Hematopoietic multipotent progenitor cell treated with erythropoietin and hydrocortisone succinate and interleukin-3 and kit ligand, for 6 days (in vitro differentiated cells): ENCODE measurements around the gene RNF141.
A peak's percentile ranks its signal among the peaks of the same experiment; 100 is the strongest.

Source experiments
- DNase-seq: peaks from one replicate; pipeline ENCODE4 v3.0.0-alpha.2; 2015

RNF141 gene

DNA sequence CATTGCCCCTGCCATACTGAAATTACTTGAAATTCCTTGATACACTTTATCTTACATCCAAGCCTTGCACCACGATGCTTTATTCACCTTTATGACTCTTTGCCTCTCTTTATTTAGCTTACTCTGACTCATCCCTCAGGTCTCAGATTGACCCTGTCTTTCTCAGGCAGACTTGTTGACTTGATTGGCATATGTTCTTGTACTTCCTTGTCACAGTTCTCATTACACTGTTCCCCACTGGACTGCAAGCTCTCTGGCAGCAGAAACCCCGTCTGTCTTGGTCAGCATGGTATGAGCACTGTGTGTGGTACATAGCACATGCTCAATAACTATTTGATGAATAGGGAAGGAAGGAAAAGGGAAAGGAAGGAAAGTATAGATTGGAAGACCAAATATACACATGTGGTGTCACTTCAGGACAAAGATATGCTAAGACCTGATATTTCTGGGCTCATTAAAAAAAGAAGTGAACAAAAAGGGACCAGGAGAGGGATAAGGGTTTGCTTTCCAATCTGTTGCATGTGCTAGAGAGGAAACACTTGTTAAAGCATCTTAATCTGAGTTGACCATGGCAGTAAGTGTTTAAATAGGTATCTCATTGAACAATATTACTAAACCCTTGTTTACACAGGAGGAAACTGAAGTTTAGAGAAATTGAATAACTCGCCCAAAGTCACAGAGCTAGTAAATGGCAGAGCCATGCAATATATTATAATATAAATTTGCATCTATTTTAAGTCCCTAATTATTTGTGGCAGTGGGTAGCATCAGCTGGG lies 20.2 kb upstream of the RNF141 start:
- no peak for DNase-seq

DNA sequence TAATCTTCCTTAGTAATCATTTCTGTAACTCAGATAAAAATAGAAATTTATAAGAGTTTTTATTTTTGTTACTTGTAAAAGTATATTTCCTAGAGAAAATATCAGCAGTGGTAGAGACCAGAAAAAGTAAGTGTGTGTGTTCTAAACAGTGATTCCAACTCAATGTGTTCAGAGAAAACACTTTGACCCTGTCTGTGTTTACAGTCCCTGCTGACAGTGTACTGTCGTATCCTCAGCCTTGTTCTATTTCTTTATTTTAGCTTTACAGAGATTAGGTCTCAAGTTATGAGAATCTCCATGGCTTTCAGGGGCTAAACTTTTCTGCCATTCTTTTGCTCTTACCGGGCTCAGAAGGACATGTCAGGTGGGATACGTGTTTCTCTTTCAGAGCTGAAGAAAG lies 17.3 kb upstream of the RNF141 start:
- no peak for DNase-seq

DNA sequence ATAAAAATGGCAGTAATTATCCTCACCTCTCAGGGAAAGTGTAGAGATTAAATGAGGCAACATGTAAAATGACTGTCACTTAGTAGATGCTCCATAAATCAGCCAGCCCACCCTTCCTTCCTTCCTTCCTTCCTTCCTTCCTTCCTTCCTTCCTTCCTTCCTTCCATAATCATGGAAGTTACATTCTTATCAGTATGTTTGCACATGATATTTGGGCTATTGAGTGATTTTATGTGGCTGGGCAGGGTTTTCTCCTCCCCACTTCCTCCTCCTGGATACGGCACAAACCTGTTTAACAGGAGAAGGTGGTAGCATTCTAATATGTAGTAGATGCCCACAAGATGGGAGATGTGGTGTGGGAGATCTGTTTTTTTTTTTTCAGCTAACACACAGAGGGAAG lies 15.6 kb upstream of the RNF141 start:
- no peak for DNase-seq

DNA sequence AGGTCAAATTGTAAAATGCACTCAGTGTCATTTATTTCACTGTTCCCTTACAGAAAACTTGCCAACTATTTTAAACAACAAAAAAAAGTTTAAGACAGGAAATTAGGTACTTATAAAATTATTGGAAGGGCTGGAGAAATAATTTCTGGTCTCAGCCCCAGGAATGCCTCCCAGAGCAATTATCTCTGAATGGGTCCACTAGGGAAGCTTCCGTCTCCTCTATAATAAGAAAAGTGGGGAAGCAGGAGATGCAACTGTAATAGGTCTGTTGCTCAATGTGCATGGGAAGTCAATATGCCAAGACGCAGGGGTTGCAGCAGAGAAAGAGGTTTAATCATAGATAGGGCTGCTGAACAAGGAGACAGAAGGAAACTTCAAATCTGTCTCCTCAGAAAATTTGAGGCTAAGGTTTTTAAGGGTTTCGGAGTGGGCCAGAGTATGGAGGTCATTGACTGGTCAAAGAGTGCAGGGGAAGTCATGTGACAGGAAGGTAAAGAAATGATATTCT lies 10.9 kb upstream of the RNF141 start:
- no peak for DNase-seq

DNA sequence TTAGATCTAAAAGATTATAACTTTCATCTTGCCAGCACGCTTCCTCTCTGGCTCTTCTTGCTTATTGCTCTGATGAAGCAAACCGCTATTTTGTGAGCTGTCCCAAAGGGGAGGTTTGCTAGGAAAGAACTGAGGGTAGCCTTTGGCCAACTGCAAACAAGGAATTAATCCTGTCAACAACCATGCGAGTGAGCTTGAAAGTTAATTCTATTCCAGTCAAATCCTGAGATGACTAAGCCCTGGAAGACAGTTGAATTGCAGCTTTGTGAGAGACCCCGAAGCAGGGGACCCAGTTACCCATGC lies 10.3 kb upstream of the RNF141 start:
- no peak for DNase-seq

DNA sequence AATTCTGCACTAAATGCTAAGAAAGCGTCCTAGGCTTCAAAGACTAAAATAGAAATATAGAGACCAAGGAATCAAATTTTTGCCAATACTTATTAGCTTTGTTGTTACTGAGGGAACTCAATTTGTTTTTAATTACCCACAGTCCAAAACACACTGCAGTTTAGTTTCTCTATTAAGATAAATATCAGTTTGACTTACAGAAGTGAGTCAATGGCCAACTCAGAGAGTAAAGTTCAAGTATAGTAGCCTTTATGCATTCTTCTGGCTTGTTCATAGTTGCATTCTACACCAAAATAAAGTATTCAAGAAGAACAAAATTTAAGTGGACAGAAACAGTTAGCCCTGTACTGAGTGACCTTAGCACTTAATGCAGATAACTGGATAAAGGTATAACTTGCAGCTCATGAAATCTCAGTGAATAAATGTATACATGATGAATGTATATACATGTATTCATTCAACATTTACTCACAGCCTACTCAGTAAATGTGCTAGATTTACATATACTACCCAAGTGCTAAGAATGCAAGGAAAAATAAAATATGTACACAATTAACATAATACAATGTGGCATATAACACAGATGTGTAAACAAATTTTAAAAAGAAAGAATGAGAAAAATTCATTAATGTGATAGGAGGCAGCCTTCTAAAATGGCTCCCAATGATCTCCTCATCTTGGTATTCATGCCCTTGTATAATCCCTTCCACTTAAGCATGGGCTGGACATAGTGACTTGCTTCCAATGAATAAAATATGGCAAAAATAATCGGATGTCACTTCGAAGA lies 9.7 kb upstream of the RNF141 start:
- no peak for DNase-seq

DNA sequence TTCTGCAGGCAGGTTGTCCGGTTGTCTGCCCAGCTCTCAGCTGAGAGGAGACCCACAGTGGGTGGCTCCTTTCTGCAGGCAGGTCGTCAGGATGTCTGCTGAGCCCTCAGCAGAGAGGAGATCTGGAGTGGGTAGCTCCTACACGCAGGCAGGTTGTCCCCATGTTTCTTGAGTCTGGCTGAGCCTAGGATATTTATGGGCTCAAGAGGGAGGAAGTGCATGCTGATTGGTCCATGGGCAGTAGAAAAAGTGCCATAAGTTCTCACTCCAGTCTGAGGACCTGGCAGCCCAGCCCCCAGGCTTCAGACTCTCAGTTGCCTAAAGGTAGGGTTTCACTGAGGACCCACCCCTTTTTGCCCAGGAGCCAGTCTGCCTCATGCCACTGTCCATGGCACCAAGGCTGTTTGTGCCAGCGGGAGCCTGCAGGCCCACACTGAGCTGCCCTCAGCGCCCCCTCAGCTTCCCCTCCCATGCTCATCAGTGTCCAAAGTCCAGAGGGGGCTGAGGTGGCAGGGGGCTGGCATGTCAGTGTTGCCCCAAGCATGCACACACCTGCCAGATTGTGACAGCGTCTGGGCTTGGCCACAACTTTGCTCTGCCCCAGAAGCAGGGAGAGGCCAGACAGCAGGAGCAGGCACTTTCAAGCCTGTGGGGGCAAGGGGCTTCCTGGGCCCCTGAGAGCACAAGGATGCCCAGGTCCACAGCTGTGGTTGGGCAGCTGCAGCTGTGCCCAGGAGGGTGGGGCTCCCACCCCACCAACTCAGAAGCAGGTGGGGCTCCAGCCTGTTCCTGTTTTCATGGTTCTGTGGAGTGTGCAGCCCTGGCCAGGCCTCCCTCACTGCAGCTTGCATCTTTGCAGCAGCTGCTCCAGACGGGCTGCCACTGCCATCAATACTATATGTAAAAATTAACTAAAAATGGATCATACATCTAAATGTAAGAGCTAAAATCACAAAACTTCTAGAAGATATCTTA lies 3.8 kb upstream of the RNF141 start:
- DNase-seq = peak; percentile 29

DNA sequence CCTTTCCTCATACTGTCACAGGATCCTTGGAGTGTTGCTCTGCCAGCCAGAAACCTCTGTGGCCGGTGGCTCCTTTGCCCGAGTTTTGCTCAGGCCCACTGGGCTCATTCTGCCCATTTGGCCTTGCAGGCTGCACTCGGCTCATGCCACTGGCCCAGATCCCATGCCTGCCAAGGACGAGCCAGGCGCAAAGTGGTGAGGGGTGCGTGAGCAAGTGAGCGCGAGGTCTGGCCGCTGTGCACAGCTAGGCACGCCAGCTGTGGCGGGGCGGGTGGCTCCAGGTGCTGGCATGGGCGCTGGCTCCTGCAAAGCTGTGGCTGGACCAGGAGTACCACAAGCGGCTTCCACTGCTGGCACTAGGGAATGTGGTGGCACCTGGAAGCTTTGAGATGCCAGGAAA lies 2.8 kb upstream of the RNF141 start:
- no peak for DNase-seq

DNA sequence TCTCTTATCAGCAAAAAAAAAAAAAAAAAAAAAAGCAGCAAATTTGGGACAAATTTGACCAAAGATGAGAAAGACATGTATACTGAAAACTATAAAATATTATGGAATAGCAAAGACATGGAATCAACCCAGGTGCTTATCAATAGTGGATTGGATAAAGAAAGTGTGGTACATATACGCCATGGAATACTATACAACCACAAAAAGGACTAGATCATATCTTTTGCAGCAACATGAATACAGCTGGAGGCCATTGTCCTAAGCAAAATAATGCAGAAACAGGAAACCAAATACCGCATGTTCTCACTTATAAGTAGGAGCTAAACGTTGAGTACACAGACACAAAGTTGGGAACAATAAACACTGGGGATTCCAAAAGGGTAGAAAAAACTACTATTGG lies 1.8 kb upstream of the RNF141 start:
- DNase-seq = no peak

DNA sequence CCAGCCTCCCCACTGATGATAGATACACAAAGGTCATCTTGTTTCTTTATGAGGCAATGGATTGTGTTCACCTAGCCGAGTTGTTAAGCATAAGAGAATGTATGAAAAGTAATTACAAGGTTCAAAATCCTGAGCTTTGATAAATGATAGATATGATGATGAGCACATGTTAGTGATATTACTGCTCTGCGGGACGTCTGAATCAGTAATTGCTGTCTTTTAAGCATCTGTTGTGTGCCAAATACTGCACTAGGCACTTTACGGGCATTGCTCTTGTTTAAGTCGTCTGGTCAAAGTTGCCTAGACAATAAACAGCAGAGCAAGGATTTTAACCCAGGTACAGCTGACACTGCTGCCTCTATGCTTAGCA lies 559 bp upstream of the RNF141 start:
- DNase-seq = no peak

DNA sequence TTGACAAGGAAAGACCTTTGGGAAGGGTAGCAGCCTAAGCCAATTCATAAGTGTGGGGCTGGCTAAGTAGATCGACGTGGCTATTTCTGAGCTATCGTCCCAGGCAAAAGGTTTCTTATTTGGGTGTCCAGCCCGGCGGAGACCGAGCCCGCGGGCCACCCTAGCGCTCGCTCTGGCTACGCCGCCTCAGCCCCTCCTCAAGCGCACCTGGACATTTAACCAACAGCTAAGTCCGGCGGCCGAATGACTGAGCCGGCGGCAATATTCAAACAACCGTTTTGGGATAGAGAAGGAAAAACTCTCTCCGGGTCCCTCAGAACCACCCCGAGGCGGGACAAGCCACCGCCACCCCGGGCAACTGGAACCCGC lies 457 bp downstream of the RNF141 start:
- DNase-seq = peak; percentile 36

DNA sequence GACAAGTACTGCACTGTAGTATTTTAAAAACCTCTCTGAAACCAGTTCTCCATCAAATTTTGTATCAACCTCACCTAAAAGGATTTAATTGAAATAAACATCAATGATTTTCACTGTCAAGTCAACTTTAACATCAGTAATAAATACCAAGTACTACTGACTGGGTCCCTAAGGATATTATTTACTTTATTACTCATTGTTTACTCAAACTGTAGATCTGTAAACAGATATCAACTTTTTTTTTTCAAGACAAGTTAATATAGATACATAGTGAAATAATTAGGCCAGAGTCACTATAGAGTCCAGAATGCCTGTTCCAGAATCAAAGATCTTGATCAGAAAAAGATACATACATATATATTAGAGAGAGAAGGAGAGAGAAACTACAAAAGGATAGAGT lies 1.6 kb downstream of the RNF141 start:
- no peak for DNase-seq

DNA sequence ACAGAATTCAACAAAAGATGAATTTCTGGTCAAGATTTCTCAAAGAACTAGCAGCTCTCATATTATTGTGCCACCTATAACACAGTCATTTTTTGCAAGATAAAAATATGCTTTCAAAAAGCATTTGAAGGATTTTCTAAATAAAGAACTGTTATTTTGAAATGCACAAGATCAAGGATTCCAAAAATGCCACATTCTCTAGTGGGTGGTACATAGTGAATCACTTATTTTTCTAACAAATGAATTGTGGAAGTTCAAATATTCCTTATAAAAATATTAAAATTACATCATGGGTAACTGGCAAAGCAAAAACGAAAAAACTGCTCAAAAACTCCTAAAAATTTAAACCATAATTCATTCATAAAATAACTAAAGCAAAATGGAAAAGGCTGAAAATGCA lies 2.1 kb downstream of the RNF141 start:
- DNase-seq = no peak

DNA sequence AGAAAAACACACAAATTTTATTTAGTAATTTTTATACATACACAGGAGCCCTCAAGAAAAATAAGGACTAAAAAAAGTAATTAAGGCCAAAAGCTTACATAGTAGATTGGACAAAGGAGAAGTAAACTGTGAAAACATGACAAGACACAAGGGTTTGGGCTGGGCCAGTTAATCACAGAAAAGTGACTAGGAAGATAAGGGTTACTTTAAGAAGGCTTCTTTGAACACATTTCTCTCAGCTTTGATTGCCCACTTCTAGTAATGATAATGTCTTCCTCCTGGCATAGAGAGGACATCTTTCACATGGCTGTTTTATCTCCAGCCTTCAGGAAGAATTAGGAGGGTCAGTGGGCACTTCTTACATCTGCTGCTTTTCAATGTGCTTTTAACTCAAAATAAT lies 3.4 kb downstream of the RNF141 start:
- peak; percentile 62 for DNase-seq

DNA sequence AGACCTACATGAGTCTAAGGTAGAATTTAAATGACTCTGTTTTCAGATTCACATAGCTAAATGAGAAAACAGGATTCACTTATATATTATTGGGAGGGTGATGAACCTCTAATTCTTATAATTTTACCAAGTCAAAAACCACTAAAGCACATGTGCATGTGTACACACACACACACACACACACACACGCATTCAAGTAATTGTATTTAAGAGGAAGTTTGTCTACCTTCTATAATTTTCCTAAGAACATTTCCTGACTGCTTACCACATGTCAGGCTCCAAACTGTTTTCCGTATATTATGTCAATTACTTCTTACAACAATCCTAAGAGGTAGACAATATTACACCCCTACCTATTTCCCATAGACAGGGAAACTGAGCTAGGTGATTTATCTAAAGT lies 6.7 kb downstream of the RNF141 start:
- no peak for DNase-seq

DNA sequence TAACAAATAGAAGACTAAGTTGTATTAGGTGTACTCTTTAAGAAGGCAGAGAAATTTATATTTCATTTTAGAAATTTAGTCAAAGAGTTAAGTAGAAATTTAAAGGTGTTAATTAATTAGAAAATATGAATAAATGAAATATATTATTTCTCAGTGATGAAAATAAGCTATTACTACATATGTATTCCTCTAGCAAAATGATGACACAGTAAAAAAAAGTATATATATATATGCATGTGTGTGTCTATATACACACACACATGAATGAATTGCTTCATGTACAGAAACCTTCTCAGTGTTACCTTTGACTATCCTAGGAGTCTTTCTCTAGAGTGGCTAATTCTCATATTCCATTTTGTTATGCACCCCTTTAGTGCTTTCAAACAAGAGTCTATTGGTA lies 7.7 kb downstream of the RNF141 start:
- DNase-seq = no peak

DNA sequence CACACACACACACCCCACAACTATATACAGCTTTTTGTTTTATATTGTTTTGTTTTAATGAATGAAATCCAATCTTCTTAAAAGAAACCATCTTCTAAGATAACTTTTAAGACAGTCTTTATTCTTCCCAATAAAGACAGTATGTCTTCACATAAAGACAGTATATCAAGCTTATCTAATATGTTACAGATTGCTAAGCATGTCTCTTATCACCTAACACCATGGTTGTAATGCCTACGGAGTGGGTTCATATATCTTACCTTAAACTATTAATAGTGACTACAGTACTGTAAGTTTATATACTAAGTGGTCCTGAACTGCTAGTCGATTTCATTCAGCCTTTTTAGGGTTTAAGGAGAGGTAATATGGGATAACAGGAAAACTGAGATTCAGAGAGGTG lies 8.5 kb downstream of the RNF141 start:
- peak; percentile 41 for DNase-seq

DNA sequence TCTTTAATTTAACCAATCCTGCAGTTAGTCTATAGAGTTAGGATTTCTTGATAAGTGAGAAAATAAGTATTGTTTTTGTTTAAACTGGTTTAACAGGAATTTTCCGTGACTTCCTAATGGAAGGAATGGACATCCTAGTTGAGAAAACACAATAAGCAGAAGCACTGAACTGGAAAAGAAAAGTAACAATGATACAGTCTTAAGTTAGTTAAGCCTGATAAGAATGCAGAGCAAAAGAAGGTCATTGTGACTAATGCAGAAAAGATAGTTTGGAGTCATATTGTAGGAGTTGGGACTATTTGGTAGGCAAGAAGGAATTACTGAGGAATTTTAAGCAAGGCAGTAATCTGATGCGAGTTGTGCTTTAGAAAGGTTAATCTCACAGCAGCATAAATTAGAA lies 11.7 kb downstream of the RNF141 start:
- DNase-seq = no peak

DNA sequence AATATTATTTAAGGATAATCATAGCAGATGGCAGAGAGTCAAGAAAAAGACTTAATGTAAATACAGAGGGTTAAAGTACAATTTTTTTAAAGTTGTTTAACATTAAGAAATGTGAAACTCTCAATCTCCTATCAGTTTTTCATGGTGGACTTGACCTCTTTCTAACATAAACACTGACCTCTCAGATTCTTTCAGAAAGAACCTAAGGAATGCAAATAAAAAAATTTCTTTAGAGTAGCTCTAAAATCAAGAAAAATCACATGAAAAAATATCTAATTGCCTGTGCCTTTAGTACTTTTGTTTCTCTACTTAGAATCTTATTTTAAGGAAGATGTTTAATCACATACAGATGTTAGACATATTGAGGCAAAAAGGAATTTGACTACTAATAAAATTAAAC lies 12.9 kb downstream of the RNF141 start:
- no peak for DNase-seq

DNA sequence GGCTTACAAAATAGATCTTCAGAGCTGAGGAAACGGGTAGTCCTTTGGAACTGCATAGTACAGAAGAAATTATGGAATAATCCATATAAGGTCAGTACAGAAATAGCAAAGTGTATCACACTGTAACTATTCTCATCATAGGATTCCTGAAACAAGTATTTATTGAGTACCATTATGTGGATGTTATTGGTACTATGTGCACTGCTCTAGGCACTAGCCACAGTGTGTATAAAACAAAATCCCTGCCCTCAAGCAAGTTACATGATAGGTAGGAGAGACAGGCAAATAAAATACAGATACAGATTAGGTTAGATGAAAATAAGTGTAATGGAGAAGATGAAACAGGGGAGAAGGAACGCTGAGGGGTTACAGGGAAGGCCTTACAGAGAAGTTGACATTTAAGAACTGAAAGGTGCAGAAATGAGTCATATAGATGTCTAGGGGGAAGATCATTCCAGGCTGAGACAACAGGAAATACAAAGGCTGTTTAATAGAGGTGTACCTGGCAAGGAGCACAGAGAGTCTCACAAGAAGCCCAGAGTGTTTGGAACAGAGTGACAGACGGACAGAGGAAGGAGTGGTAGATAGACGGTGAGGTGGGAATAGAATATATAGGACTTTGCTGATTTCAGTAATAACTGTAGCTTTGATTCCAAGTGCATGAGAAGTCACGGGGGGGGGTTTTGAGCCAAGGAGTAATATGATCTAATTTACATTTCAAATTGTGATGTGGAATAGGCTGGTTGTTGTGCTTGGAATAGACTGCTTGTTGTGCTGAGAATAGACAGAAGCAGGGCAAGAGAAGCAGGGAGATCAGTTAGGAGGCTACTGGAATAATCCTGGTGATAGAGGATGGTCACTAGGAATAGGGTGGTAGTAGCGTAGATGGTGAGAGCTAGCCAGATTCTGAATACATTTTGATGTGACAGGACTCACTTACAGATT lies 13.7 kb downstream of the RNF141 start:
- no peak for DNase-seq

DNA sequence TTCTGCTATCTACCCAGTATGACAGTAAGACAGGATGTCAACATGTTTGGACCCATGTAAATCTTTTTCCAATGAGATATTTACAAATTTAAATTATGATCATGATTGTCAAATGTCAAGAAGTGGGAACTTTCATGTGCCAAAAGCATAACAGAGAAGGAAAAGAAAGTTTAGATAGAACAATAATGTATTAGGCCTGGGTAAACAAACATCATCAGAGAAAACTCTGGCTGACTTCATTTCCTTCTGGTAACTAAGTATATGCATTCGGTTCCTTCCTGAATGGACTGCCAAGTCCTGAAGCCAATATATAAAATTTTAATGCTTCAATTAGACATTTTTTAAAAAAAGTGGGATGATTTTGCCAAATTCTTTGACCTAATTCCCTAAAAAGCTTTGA lies 16.5 kb downstream of the RNF141 start:
- no peak for DNase-seq

DNA sequence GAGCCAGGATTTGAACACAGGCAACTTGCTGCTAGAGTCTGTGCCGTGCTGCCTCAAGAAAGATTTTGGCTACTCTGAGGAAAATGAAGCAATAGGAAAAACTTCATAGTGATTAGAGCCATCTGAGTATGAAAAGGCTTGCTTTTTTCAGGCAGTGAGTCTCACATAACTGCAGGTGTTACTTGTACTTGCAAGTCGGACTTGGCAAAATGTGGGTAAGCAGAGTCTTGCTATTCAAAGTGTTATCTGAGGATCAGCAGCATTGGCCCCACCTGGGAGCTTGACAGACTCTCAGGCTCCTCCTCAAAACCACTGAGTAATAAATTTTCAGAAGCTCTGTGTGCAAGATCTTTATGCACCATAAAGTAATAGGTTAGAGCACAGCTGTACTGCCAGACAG lies 18.1 kb downstream of the RNF141 start:
- no peak for DNase-seq
